Panc1 (cell line): ENCODE results near the gene ATG10.

Experiments
- CTCF ChIP-seq: fragments of 450-650 bp; IDR thresholded peaks from 2 replicates; pipeline ENCODE4 v1.5.1; 2017; ENCODE audit warnings: mild to moderate bottlenecking
- POLR2AphosphoS5 ChIP-seq: IDR thresholded peaks from 2 replicates; pipeline ENCODE4 v1.6.1; 2012; ENCODE audit warnings: mild to moderate bottlenecking, low read depth, low read length, moderate library complexity
- SIN3A ChIP-seq: IDR thresholded peaks from 2 replicates; pipeline ENCODE4 v1.6.1; 2012; ENCODE audit warnings: low read depth, mild to moderate bottlenecking, low read length, moderate library complexity, borderline replicate concordance; ENCODE audit not compliant: insufficient read depth
- TCF7L2 ChIP-seq: IDR thresholded peaks from 2 replicates; pipeline ENCODE4 v1.6.1; 2011; ENCODE audit warnings: mild to moderate bottlenecking, low read depth, low read length, inconsistent platforms
- TF ChIP-seq, protein P1 (sequence below), 2 experiments: IDR thresholded peaks; 2 replicates each; pipeline ENCODE4 v1.6.1; 2011 to 2012; ENCODE audit warnings: low read depth in 2 of 2, control low read depth in 1 of 2, low read length in 1 of 2, mild to moderate bottlenecking in 1 of 2, moderate library complexity in 1 of 2; ENCODE audit not compliant: insufficient read depth in 1 of 2

DNA sequence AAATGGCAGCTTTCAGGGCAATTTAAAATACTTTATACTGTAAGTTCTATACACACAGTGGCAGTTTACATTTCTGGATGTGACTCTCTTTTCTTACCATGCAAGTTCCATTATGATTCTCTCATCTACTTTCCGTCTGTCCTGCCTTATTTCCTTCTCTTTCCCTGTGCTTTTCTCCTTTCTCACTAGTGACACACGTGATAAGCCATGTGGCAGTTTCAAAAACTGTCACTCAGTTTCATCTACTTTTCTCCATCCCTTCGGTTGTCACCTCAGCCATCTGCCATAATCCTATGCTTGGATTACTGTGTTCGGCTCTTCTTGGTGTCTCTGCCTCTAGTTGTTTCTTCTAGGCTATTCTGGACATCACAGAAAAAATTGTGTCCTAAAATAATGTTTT, 46.8 kb upstream of the ATG10 start:
- no peak for TF ChIP-seq TCF7L2
- TF ChIP-seq CTCF = no peak
- TF ChIP-seq, protein P1, sequence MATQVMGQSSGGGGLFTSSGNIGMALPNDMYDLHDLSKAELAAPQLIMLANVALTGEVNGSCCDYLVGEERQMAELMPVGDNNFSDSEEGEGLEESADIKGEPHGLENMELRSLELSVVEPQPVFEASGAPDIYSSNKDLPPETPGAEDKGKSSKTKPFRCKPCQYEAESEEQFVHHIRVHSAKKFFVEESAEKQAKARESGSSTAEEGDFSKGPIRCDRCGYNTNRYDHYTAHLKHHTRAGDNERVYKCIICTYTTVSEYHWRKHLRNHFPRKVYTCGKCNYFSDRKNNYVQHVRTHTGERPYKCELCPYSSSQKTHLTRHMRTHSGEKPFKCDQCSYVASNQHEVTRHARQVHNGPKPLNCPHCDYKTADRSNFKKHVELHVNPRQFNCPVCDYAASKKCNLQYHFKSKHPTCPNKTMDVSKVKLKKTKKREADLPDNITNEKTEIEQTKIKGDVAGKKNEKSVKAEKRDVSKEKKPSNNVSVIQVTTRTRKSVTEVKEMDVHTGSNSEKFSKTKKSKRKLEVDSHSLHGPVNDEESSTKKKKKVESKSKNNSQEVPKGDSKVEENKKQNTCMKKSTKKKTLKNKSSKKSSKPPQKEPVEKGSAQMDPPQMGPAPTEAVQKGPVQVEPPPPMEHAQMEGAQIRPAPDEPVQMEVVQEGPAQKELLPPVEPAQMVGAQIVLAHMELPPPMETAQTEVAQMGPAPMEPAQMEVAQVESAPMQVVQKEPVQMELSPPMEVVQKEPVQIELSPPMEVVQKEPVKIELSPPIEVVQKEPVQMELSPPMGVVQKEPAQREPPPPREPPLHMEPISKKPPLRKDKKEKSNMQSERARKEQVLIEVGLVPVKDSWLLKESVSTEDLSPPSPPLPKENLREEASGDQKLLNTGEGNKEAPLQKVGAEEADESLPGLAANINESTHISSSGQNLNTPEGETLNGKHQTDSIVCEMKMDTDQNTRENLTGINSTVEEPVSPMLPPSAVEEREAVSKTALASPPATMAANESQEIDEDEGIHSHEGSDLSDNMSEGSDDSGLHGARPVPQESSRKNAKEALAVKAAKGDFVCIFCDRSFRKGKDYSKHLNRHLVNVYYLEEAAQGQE (IDR thresholded peaks at IDR 0.05; ENCODE audit: insufficient read depth in 1 of 2, low read depth in 2 of 2, low read length in 1 of 2) = no peak
- TF ChIP-seq SIN3A = no peak
- no peak for TF ChIP-seq POLR2AphosphoS5
